Measurements from ENCODE around the gene SPSB4. TPM values are rescaled to one million over a fixed set of nuclear protein-coding genes. Genes with fewer than 3 reads are reported as not detected.

The SPSB4 gene
- total and polyA plus RNA-seq, 4 donors = 0.19 to 1.9 (median 0.87) TPM

GRCh38 chr3:141093971-141094684 is 43.0 kb downstream of the SPSB4 start:
- Histone ChIP-seq H3K27ac (ENCODE audit: low read depth in 1 of 2, low read length in 2 of 2) (no peak overlapping the region), H3K4me3 (ENCODE audit: low read depth in 1 of 3, low read length in 3 of 3) (no peak overlapping the region), H3K9me3 (ENCODE audit: control insufficient read depth in 4 of 4, low read length in 3 of 4) (no peaks in the 10 kb centered on the region), H3K9ac (ENCODE audit: low read depth in 1 of 2, low read length in 2 of 2) (no peak overlapping the region), H3K4me1 (ENCODE audit: control insufficient read depth in 4 of 4, insufficient read depth in 4 of 4, low read length in 3 of 4) (no peaks in the 10 kb centered on the region), H3K36me3 (ENCODE audit: control insufficient read depth in 4 of 4, insufficient read depth in 3 of 4, low read depth in 1 of 4, low read length in 3 of 4) (no peaks in the 10 kb centered on the region), H3K27me3 (ENCODE audit: control insufficient read depth in 4 of 4, insufficient read depth in 4 of 4, low read length in 3 of 4) (peaks cover 0 to 3% (median 0%) of the 10 kb centered on the region in 4 donors)
- no peak for TF ChIP-seq RXRA (IDR thresholded peaks at IDR 0.05)
- TF ChIP-seq MAX (IDR thresholded peaks at IDR 0.05) = no peak
- no peak for TF ChIP-seq ATF3 (IDR thresholded peaks at IDR 0.05)
- no peak for TF ChIP-seq YY1 (IDR thresholded peaks at IDR 0.05)
- TF ChIP-seq GABPA (IDR thresholded peaks at IDR 0.05 in 1 of 2, conservative IDR thresholded peaks at IDR 0.05 in 1 of 2) = no peak
- TF ChIP-seq JUND (IDR thresholded peaks at IDR 0.05) = no peak
- TF ChIP-seq TAF1 (conservative IDR thresholded peaks at IDR 0.05) = no peak
- no peak for TF ChIP-seq RAD21 (IDR thresholded peaks at IDR 0.05)
- TF ChIP-seq ZBTB33 (IDR thresholded peaks at IDR 0.05) = no peak
- no peak for TF ChIP-seq HNF4A (conservative IDR thresholded peaks at IDR 0.05)
- TF ChIP-seq FOXA2 (IDR thresholded peaks at IDR 0.05) = no peak
- no peak for TF ChIP-seq SP1 (IDR thresholded peaks at IDR 0.05)
- no peak for TF ChIP-seq FOXA1 (IDR thresholded peaks at IDR 0.05)
- WGBS = 66% methylated on average over 13 of the region's 13 CpGs
- DNase-seq (ENCODE audit: low spot score) = no peak

- DNase-seq (ENCODE audit: low spot score) = no peak
- no peak overlapping the region for H3K27ac ChIP-seq (ENCODE audit: low read depth in 1 of 2, low read length in 2 of 2)
Observed at GRCh38 chr3:141094790-141095545, 43.8 kb downstream of the SPSB4 start.

More at GRCh38 chr3:141094790-141095545, 43.8 kb downstream of the SPSB4 start:
- H3K9ac ChIP-seq (ENCODE audit: low read depth in 1 of 2, low read length in 2 of 2) = no peak overlapping the region
- 87% methylated on average over 23 of the region's 23 CpGs for WGBS
- H3K27me3 ChIP-seq (ENCODE audit: control insufficient read depth in 4 of 4, insufficient read depth in 4 of 4, low read length in 3 of 4) = no peaks in the 10 kb centered on the region
- H3K4me1 ChIP-seq (ENCODE audit: control insufficient read depth in 4 of 4, insufficient read depth in 4 of 4, low read length in 3 of 4) = no peaks in the 10 kb centered on the region
- H3K36me3 ChIP-seq (ENCODE audit: control insufficient read depth in 4 of 4, insufficient read depth in 3 of 4, low read depth in 1 of 4, low read length in 3 of 4) = no peaks in the 10 kb centered on the region
- no peak overlapping the region for H3K4me3 ChIP-seq (ENCODE audit: low read depth in 1 of 3, low read length in 3 of 3)
- TF ChIP-seq REST (IDR thresholded peaks at IDR 0.05) (no peak), ATF3 (IDR thresholded peaks at IDR 0.05) (no peak), TAF1 (conservative IDR thresholded peaks at IDR 0.05) (no peak), MAX (IDR thresholded peaks at IDR 0.05) (no peak), NR2F2 (IDR thresholded peaks at IDR 0.05) (no peak), RAD21 (IDR thresholded peaks at IDR 0.05) (no peak), CTCF (IDR thresholded peaks at IDR 0.05; ENCODE audit: low read depth, low read length, missing input control) (no peak), ZBTB33 (IDR thresholded peaks at IDR 0.05) (no peak), HNF4A (conservative IDR thresholded peaks at IDR 0.05) (no peak), YY1 (IDR thresholded peaks at IDR 0.05) (no peak)
- peaks cover 0 to 4% (median 0%) of the 10 kb centered on the region in 4 donors for H3K9me3 ChIP-seq (ENCODE audit: control insufficient read depth in 4 of 4, low read length in 3 of 4)

Measured in liver (tissue), 9 donors.